ENCODE data around the gene FRY.

DNA sequence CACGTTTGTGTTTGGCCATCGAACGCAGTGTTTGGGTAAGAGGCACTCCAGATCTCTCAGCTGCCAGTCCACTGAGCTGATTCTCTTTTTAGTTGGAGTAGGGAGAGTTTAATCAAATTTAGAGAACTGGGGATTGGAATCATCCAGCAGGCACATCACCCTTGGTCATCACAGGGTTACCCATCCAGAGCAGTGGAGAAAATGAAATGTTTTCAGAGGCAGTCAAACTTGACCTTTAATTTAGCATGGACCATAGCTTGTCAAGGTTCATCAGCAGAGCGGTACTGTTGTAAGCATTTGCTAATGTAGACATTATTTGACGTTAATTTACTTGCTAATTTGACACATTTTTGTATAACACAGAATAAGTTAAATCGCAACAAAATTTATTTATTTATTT lies 18.4 kb upstream of the FRY start:
- TF ChIP-seq NFRKB (IDR thresholded peaks at IDR 0.05) (no peak), HDGF (IDR thresholded peaks at IDR 0.05; ENCODE audit: borderline replicate concordance) (no peak), ARNT (IDR thresholded peaks at IDR 0.05) (no peak), BHLHE40 (IDR thresholded peaks at IDR 0.05; ENCODE audit: borderline replicate concordance) (no peak), SP1 (IDR thresholded peaks at IDR 0.05) (no peak), FOXM1 (IDR thresholded peaks at IDR 0.05; ENCODE audit: borderline replicate concordance) (no peak)
